HAP-1 (cell line): ENCODE data around the gene PDPK1.

Experiments used
- DNase-seq, 2 experiments: peaks; one replicate each; pipeline ENCODE4 v3.0.0-alpha.2; 2016 to 2020; ENCODE audit warnings: low spot score in 2 of 2
- H3K27me3 ChIP-seq: fragments of 250-450 bp; sonication (Bioruptor Pico); 2 replicates; pipeline ENCODE4 v1.5.1; 2020; ENCODE audit warnings: low read depth, mild to moderate bottlenecking, moderate library complexity
- H3K36me3 ChIP-seq: fragments of 250-450 bp; sonication (Bioruptor Pico); replicated peaks from 2 replicates; pipeline ENCODE4 v1.5.1; 2020; ENCODE audit warnings: mild to moderate bottlenecking
- H3K4me1 ChIP-seq: fragments of 250-450 bp; sonication (Bioruptor Pico); 2 replicates; pipeline ENCODE4 v1.5.1; 2020; ENCODE audit warnings: mild to moderate bottlenecking
- H3K4me3 ChIP-seq: fragments of 250-450 bp; sonication (Bioruptor Pico); 2 replicates; pipeline ENCODE4 v1.5.1; 2020; ENCODE audit warnings: mild to moderate bottlenecking, moderate library complexity
- H3K9me3 ChIP-seq: fragments of 250-450 bp; sonication (Bioruptor Pico); 2 replicates; pipeline ENCODE4 v1.5.1; 2020; ENCODE audit warnings: mild to moderate bottlenecking, moderate library complexity
- in situ Hi-C: fragments of 300-500 bp; cut with MboI; formaldehyde crosslinking; loops from 3 replicates; pipeline ENCODE4 v1.14.3; 2020; ENCODE audit warnings: low sequenced_read_pairs, inconsistent platforms, mixed read lengths

Gene PDPK1

GRCh38 chr16:2537451-2538379 lies at the start of gene PDPK1:
Gene PDPK1 (plus strand): TSS chr16:2538021. CDS start chr16:2538113, 92 bp downstream.
- no peaks in the 10 kb centered on the region for H3K36me3 ChIP-seq
- H3K27me3 ChIP-seq = no peaks in the 10 kb centered on the region
- in situ Hi-C loops = loop anchor here (5.0 kb wide), 1 partner anchor 60 kb away; no protein-coding TSS in a partner anchor
- peak; percentile 88 to 94 for DNase-seq
- no peaks in the 10 kb centered on the region for H3K9me3 ChIP-seq
- peaks cover 6% of the 10 kb centered on the region for H3K4me1 ChIP-seq
- peak within 1 kb of the TSS; percentile 53 for H3K4me3 ChIP-seq

- H3K9me3 ChIP-seq = no peaks in the 10 kb centered on the region
- in situ Hi-C loops = no loop called here
- no peaks in the 10 kb centered on the region for H3K4me1 ChIP-seq
- H3K4me3 ChIP-seq = no peak overlapping the region
- H3K27me3 ChIP-seq = no peaks in the 10 kb centered on the region
- no peaks in the 10 kb centered on the region for H3K36me3 ChIP-seq
- no peak for DNase-seq
These were observed 48.2 kb upstream of the PDPK1 start for GRCh38 chr16:2489581-2489980.

GRCh38 chr16:2490190-2491105 lies 47.4 kb upstream of the PDPK1 start:
- in situ Hi-C loops = no loop called here
- H3K36me3 ChIP-seq = no peaks in the 10 kb centered on the region
- DNase-seq = no peak
- no peaks in the 10 kb centered on the region for H3K9me3 ChIP-seq
- H3K4me3 ChIP-seq = no peak overlapping the region
- H3K27me3 ChIP-seq = no peaks in the 10 kb centered on the region
- no peaks in the 10 kb centered on the region for H3K4me1 ChIP-seq

- Histone ChIP-seq H3K27me3 (no peaks in the 10 kb centered on the region), H3K4me3 (no peak overlapping the region), H3K36me3 (peaks cover 10% of the 10 kb centered on the region), H3K9me3 (no peaks in the 10 kb centered on the region), H3K4me1 (no peaks in the 10 kb centered on the region)
- no peak for DNase-seq
- in situ Hi-C loops = no loop called here
These were observed 45.5 kb upstream of the PDPK1 start for GRCh38 chr16:2492292-2492691.

- DNase-seq = no peak
- in situ Hi-C loops = no loop called here
- H3K36me3 ChIP-seq = peaks cover 13% of the 10 kb centered on the region
- H3K9me3 ChIP-seq = no peaks in the 10 kb centered on the region
- no peak overlapping the region for H3K4me3 ChIP-seq
- H3K4me1 ChIP-seq = no peaks in the 10 kb centered on the region
- H3K27me3 ChIP-seq = no peaks in the 10 kb centered on the region
These were observed 44.2 kb upstream of the PDPK1 start for GRCh38 chr16:2493605-2494004.

GRCh38 chr16:2494616-2495015 lies 43.2 kb upstream of the PDPK1 start:
- Histone ChIP-seq H3K36me3 (peaks cover 13% of the 10 kb centered on the region), H3K27me3 (no peaks in the 10 kb centered on the region), H3K4me3 (no peak overlapping the region), H3K4me1 (no peaks in the 10 kb centered on the region), H3K9me3 (no peaks in the 10 kb centered on the region)
- DNase-seq = no peak
- in situ Hi-C loops = no loop called here

- in situ Hi-C loops = no loop called here
- no peaks in the 10 kb centered on the region for H3K9me3 ChIP-seq
- no peak overlapping the region for H3K4me3 ChIP-seq
- no peak for DNase-seq
- peaks cover 13% of the 10 kb centered on the region for H3K36me3 ChIP-seq
- no peaks in the 10 kb centered on the region for H3K27me3 ChIP-seq
- no peaks in the 10 kb centered on the region for H3K4me1 ChIP-seq
These were observed 42.8 kb upstream of the PDPK1 start for GRCh38 chr16:2495041-2495440.

- DNase-seq = no peak
- peaks cover 13% of the 10 kb centered on the region for H3K36me3 ChIP-seq
- peaks cover 2% of the 10 kb centered on the region; the same call in 1 of the 2 replicates for H3K4me1 ChIP-seq
- in situ Hi-C loops = no loop called here
- H3K4me3 ChIP-seq = no peak overlapping the region
- no peaks in the 10 kb centered on the region for H3K27me3 ChIP-seq
- no peaks in the 10 kb centered on the region for H3K9me3 ChIP-seq
These were observed 41.4 kb upstream of the PDPK1 start for GRCh38 chr16:2496223-2497115.

GRCh38 chr16:2497116-2497630 lies 40.6 kb upstream of the PDPK1 start:
- Histone ChIP-seq H3K4me3 (no peak overlapping the region), H3K27me3 (no peaks in the 10 kb centered on the region), H3K36me3 (peaks cover 13% of the 10 kb centered on the region), H3K9me3 (no peaks in the 10 kb centered on the region), H3K4me1 (peaks cover 5% of the 10 kb centered on the region; the same call in 1 of the 2 replicates)
- no peak for DNase-seq
- in situ Hi-C loops = no loop called here

- Histone ChIP-seq H3K27me3 (no peaks in the 10 kb centered on the region), H3K36me3 (peaks cover 13% of the 10 kb centered on the region), H3K9me3 (no peaks in the 10 kb centered on the region), H3K4me1 (peaks cover 5% of the 10 kb centered on the region; the same call in 1 of the 2 replicates), H3K4me3 (no peak overlapping the region)
- no peak for DNase-seq
- in situ Hi-C loops = no loop called here
These were observed 39.9 kb upstream of the PDPK1 start for GRCh38 chr16:2497695-2498484.

GRCh38 chr16:2498531-2499253 lies 39.1 kb upstream of the PDPK1 start:
- peaks cover 13% of the 10 kb centered on the region for H3K36me3 ChIP-seq
- no peak for DNase-seq
- no peaks in the 10 kb centered on the region for H3K9me3 ChIP-seq
- H3K27me3 ChIP-seq = no peaks in the 10 kb centered on the region
- H3K4me3 ChIP-seq = no peak overlapping the region
- H3K4me1 ChIP-seq = peaks cover 5% of the 10 kb centered on the region; the same call in 1 of the 2 replicates
- in situ Hi-C loops = no loop called here

- in situ Hi-C loops = no loop called here
- Histone ChIP-seq H3K36me3 (peaks cover 13% of the 10 kb centered on the region), H3K4me1 (peaks cover 5% of the 10 kb centered on the region; the same call in 1 of the 2 replicates), H3K9me3 (no peaks in the 10 kb centered on the region), H3K27me3 (no peaks in the 10 kb centered on the region), H3K4me3 (no peak overlapping the region)
- DNase-seq = no peak
These were observed 38.4 kb upstream of the PDPK1 start for GRCh38 chr16:2499454-2499853.
